ENCODE results near the gene DNAJC24. TPM values are rescaled to one million over a fixed set of nuclear protein-coding genes. Genes with fewer than 3 reads are reported as not detected.

Gene DNAJC24
- total RNA-seq, 2 experiments from 2014 or later = 14.2 to 14.6 TPM

GRCh38 chr11:31361743-31362142, 7.9 kb upstream of the DNAJC24 start:
- Mint-ChIP-seq H3K36me3 (ENCODE audit: low read depth) (no peaks in the 10 kb centered on the region), H3K4me1 (ENCODE audit: low read depth) (peaks cover 26% of the 10 kb centered on the region), H3K4me3 (no peak overlapping the region), H3K9me3 (no peaks in the 10 kb centered on the region), H3K27me3 (ENCODE audit: low read depth) (no peaks in the 10 kb centered on the region), H3K27ac (no peak overlapping the region)
- DNase-seq = no peak
- CTCF ChIA-PET = no interaction called here
- intact Hi-C loops (cut with micrococcal nuclease) = no loop called here

GRCh38 chr11:31366795-31367194, 2.9 kb upstream of the DNAJC24 start:
- intact Hi-C loops (cut with micrococcal nuclease) = loop anchor here (5.0 kb wide), 2 partner anchors 446 to 1216 kb away; partner anchors contain the start of genes EIF3M and PAX6
- peaks cover 4% of the 10 kb centered on the region for H3K36me3 Mint-ChIP-seq (ENCODE audit: low read depth)
- H3K9me3 Mint-ChIP-seq = no peaks in the 10 kb centered on the region
- peak overlapping the region; percentile 7 for H3K4me3 Mint-ChIP-seq
- peak overlapping the region; percentile 6 for H3K27ac Mint-ChIP-seq
- peak; percentile 10 for DNase-seq
- CTCF ChIA-PET = no interaction called here
- peaks cover 48% of the 10 kb centered on the region for H3K4me1 Mint-ChIP-seq (ENCODE audit: low read depth)
- no peaks in the 10 kb centered on the region for H3K27me3 Mint-ChIP-seq (ENCODE audit: low read depth)

- peaks cover 19% of the 10 kb centered on the region for H3K36me3 Mint-ChIP-seq (ENCODE audit: low read depth)
- H3K27me3 Mint-ChIP-seq (ENCODE audit: low read depth) = no peaks in the 10 kb centered on the region
- DNase-seq = peak; percentile 25
- H3K4me3 Mint-ChIP-seq = no peak overlapping the region
- no peak overlapping the region for H3K27ac Mint-ChIP-seq
- H3K9me3 Mint-ChIP-seq = peaks cover 2% of the 10 kb centered on the region
- CTCF ChIA-PET = no interaction called here
- H3K4me1 Mint-ChIP-seq (ENCODE audit: low read depth) = peaks cover 40% of the 10 kb centered on the region
- intact Hi-C loops (cut with micrococcal nuclease) = no loop called here
These were observed 6.2 kb downstream of the DNAJC24 start for GRCh38 chr11:31375879-31376278.

GRCh38 chr11:31383116-31383515, 13.5 kb downstream of the DNAJC24 start:
- no peaks in the 10 kb centered on the region for H3K9me3 Mint-ChIP-seq
- CTCF ChIA-PET = no interaction called here
- peaks cover 4% of the 10 kb centered on the region for H3K4me1 Mint-ChIP-seq (ENCODE audit: low read depth)
- no peak overlapping the region for H3K27ac Mint-ChIP-seq
- H3K36me3 Mint-ChIP-seq (ENCODE audit: low read depth) = peaks cover 5% of the 10 kb centered on the region
- H3K4me3 Mint-ChIP-seq = no peak overlapping the region
- no peaks in the 10 kb centered on the region for H3K27me3 Mint-ChIP-seq (ENCODE audit: low read depth)
- DNase-seq = no peak
- intact Hi-C loops (cut with micrococcal nuclease) = no loop called here

- Mint-ChIP-seq H3K36me3 (ENCODE audit: low read depth) (peaks cover 13% of the 10 kb centered on the region), H3K4me3 (no peak overlapping the region), H3K4me1 (ENCODE audit: low read depth) (peaks cover 2% of the 10 kb centered on the region), H3K27ac (no peak overlapping the region), H3K9me3 (peaks cover 2% of the 10 kb centered on the region), H3K27me3 (ENCODE audit: low read depth) (no peaks in the 10 kb centered on the region)
- intact Hi-C loops (cut with micrococcal nuclease) = no loop called here
- DNase-seq = no peak
- CTCF ChIA-PET = no interaction called here
These were observed 17.7 kb downstream of the DNAJC24 start for GRCh38 chr11:31387379-31387778.

- no peak for DNase-seq
- Mint-ChIP-seq H3K4me1 (ENCODE audit: low read depth) (no peaks in the 10 kb centered on the region), H3K27ac (no peak overlapping the region), H3K27me3 (ENCODE audit: low read depth) (no peaks in the 10 kb centered on the region), H3K4me3 (no peak overlapping the region), H3K9me3 (peaks cover 4% of the 10 kb centered on the region), H3K36me3 (ENCODE audit: low read depth) (peaks cover 19% of the 10 kb centered on the region)
- CTCF ChIA-PET = interaction anchor here (0.6 to 1.6 kb wide), 7 partner anchors 9 to 561 kb away, joined by 3 to 10 read pairs (median 4); no protein-coding TSS in a partner anchor
- intact Hi-C loops (cut with micrococcal nuclease) = loop anchor here (1.0 to 10.0 kb wide), 6 partner anchors 163 to 779 kb away; no protein-coding TSS in a partner anchor
These were observed 27.7 kb downstream of the DNAJC24 start for GRCh38 chr11:31397239-31397834.

GRCh38 chr11:31404614-31405013, 35.0 kb downstream of the DNAJC24 start:
- Mint-ChIP-seq H3K36me3 (ENCODE audit: low read depth) (peaks cover 16% of the 10 kb centered on the region), H3K27me3 (ENCODE audit: low read depth) (no peaks in the 10 kb centered on the region), H3K4me3 (no peak overlapping the region), H3K9me3 (peaks cover 4% of the 10 kb centered on the region), H3K27ac (no peak overlapping the region), H3K4me1 (ENCODE audit: low read depth) (peaks cover 8% of the 10 kb centered on the region)
- CTCF ChIA-PET = interaction anchor here (0.6 to 1.3 kb wide), 3 partner anchors 13 to 1436 kb away, joined by 3 to 4 read pairs (median 4); no protein-coding TSS in a partner anchor
- intact Hi-C loops (cut with micrococcal nuclease) = no loop called here
- no peak for DNase-seq

- Mint-ChIP-seq H3K27me3 (ENCODE audit: low read depth) (no peaks in the 10 kb centered on the region), H3K4me3 (no peak overlapping the region), H3K4me1 (ENCODE audit: low read depth) (peaks cover 8% of the 10 kb centered on the region), H3K27ac (no peak overlapping the region), H3K9me3 (no peaks in the 10 kb centered on the region), H3K36me3 (ENCODE audit: low read depth) (peaks cover 16% of the 10 kb centered on the region)
- DNase-seq = peak; percentile 13
- CTCF ChIA-PET = no interaction called here
- intact Hi-C loops (cut with micrococcal nuclease) = no loop called here
These were observed 38.5 kb downstream of the DNAJC24 start for GRCh38 chr11:31408201-31408600.

GRCh38 chr11:31412946-31413345, 43.3 kb downstream of the DNAJC24 start:
- Mint-ChIP-seq H3K27me3 (ENCODE audit: low read depth) (no peaks in the 10 kb centered on the region), H3K36me3 (ENCODE audit: low read depth) (peaks cover 18% of the 10 kb centered on the region), H3K4me3 (no peak overlapping the region), H3K27ac (no peak overlapping the region), H3K4me1 (ENCODE audit: low read depth) (peaks cover 8% of the 10 kb centered on the region), H3K9me3 (no peaks in the 10 kb centered on the region)
- intact Hi-C loops (cut with micrococcal nuclease) = no loop called here
- CTCF ChIA-PET = no interaction called here
- DNase-seq = no peak

- intact Hi-C loops (cut with micrococcal nuclease) = no loop called here
- CTCF ChIA-PET = interaction anchor here (1.0 kb wide), 1 partner anchor 447 kb away, joined by 3 read pairs; no protein-coding TSS in a partner anchor
These were observed 44.7 kb downstream of the DNAJC24 start for GRCh38 chr11:31414338-31414737.

GRCh38 chr11:31415435-31415834, 45.8 kb downstream of the DNAJC24 start:
- Mint-ChIP-seq H3K36me3 (ENCODE audit: low read depth) (peaks cover 12% of the 10 kb centered on the region), H3K27me3 (ENCODE audit: low read depth) (no peaks in the 10 kb centered on the region), H3K4me1 (ENCODE audit: low read depth) (no peaks in the 10 kb centered on the region), H3K9me3 (no peaks in the 10 kb centered on the region), H3K4me3 (no peak overlapping the region), H3K27ac (no peak overlapping the region)
- CTCF ChIA-PET = no interaction called here
- DNase-seq = no peak
- intact Hi-C loops (cut with micrococcal nuclease) = no loop called here

More at GRCh38 chr11:31414338-31414737, 44.7 kb downstream of the DNAJC24 start:
- H3K4me1 Mint-ChIP-seq (ENCODE audit: low read depth) = peaks cover 2% of the 10 kb centered on the region
- no peaks in the 10 kb centered on the region for H3K9me3 Mint-ChIP-seq
- H3K27ac Mint-ChIP-seq = no peak overlapping the region
- H3K36me3 Mint-ChIP-seq (ENCODE audit: low read depth) = peaks cover 15% of the 10 kb centered on the region
- H3K27me3 Mint-ChIP-seq (ENCODE audit: low read depth) = no peaks in the 10 kb centered on the region
- no peak overlapping the region for H3K4me3 Mint-ChIP-seq
- no peak for DNase-seq

- no peak overlapping the region for H3K27ac Mint-ChIP-seq
- peaks cover 4% of the 10 kb centered on the region for H3K36me3 Mint-ChIP-seq (ENCODE audit: low read depth)
- H3K9me3 Mint-ChIP-seq = no peaks in the 10 kb centered on the region
- H3K4me1 Mint-ChIP-seq (ENCODE audit: low read depth) = no peaks in the 10 kb centered on the region
- H3K4me3 Mint-ChIP-seq = no peak overlapping the region
- no peak for DNase-seq
- intact Hi-C loops (cut with micrococcal nuclease) = no loop called here
- no peaks in the 10 kb centered on the region for H3K27me3 Mint-ChIP-seq (ENCODE audit: low read depth)
- CTCF ChIA-PET = interaction anchor here (1.5 kb wide), 1 partner anchor 13 kb away, joined by 4 read pairs; no protein-coding TSS in a partner anchor
These were observed 47.7 kb downstream of the DNAJC24 start for GRCh38 chr11:31417357-31417756.

- Mint-ChIP-seq H3K4me3 (no peak overlapping the region), H3K27me3 (ENCODE audit: low read depth) (no peaks in the 10 kb centered on the region), H3K9me3 (no peaks in the 10 kb centered on the region), H3K36me3 (ENCODE audit: low read depth) (peaks cover 4% of the 10 kb centered on the region), H3K27ac (no peak overlapping the region), H3K4me1 (ENCODE audit: low read depth) (no peaks in the 10 kb centered on the region)
- intact Hi-C loops (cut with micrococcal nuclease) = no loop called here
- no peak for DNase-seq
- CTCF ChIA-PET = interaction anchor here (1.5 kb wide), 1 partner anchor 14 kb away, joined by 4 read pairs; no protein-coding TSS in a partner anchor
These were observed 48.2 kb downstream of the DNAJC24 start for GRCh38 chr11:31417816-31418215.
